SK-N-MC (cell line): ENCODE data around the gene USP20.
"Not testable (repeated sequence)": the region's sequence is repeated elsewhere in the genome, so short reads cannot be mapped to it uniquely, and the experiment has no call there.

ENCODE experiments used
- DNase-seq: peaks from one replicate; pipeline ENCODE4 v3.0.0-alpha.2; 2011; ENCODE audit warnings: low read depth, low spot score
- H3K27ac ChIP-seq: fragments of 200-600 bp; sonication (generic); 2 replicates; pipeline ENCODE4 v1.5.1; 2016; ENCODE audit warnings: mixed run types
- H3K36me3 ChIP-seq: fragments of 200-600 bp; sonication (generic); 2 replicates; pipeline ENCODE4 v1.6.1; 2017; ENCODE audit warnings: antibody characterized with exemption, low read length, mixed read lengths; ENCODE audit not compliant: insufficient read depth
- H3K4me3 ChIP-seq: fragments of 200-600 bp; sonication (generic); 2 replicates; pipeline ENCODE4 v1.5.1; 2016
- H3K9ac ChIP-seq: fragments of 200-600 bp; sonication (generic); 2 replicates; pipeline ENCODE4 v1.8.0; 2017; ENCODE audit warnings: mixed run types, mixed read lengths; ENCODE audit not compliant: insufficient read length
- H3K9me3 ChIP-seq: fragments of 200-600 bp; sonication (generic); 2 replicates; pipeline ENCODE4 v1.6.1; 2017; ENCODE audit warnings: low read depth, mild to moderate bottlenecking, antibody characterized with exemption, low read length, moderate library complexity, mixed read lengths
- EZH2 ChIP-seq: fragments of 200-600 bp; sonication (generic); IDR thresholded peaks from one replicate; pipeline ENCODE4 v1.6.1; 2017; ENCODE audit warnings: antibody characterized with exemption
- FOXP2 ChIP-seq: optimal IDR thresholded peaks from 2 replicates; pipeline ENCODE3; 2011; ENCODE audit warnings: mild to moderate bottlenecking, moderate library complexity; ENCODE audit not compliant: insufficient read depth; ENCODE audit errors: extremely low read length, control extremely low read depth
- POLR2AphosphoS5 ChIP-seq: IDR thresholded peaks from 2 replicates; pipeline ENCODE4 v1.6.1; 2012; ENCODE audit warnings: mild to moderate bottlenecking, low read depth, low read length, borderline replicate concordance

USP20 gene

DNA sequence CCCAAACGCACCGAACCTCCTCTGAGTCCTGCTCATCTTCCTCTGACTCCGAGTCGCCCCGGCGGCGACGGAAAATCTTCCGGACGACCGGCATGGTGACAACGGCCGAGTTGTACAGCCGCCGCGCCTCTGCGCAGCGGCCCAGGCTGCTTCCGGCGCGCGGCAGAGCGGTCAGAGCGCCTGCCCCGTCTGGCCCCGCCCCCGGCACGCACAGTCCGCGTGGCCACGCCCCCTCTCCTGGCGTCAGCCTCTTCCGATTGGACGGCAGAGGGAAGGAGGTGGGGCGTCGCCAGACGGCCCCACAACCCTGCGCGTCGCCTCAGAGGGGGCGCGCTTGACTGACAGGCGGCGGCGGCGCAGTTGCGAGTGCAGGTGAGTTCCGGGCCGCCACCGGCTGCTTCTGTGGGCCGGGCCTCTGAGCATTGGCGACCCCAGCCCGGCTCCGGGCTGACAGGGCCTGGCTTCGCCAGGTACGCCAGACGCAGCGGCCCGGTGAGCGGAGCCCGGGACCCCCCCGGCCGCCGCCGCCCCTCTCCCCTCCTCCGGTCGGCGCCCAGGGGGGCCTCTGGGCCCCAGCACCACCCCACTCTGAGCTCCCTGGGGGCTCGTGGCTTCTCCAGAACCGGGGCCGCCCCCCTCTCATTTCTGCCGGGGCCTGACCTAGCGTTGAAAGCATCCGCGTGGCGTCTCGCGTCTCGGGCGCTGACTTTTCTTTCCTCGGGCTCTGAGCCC lies at the start of gene USP20, which contains the start of gene C9orf78:
USP20 (plus strand) TSS at position 331 of the 732 bp plus-strand sequence. CDS start 17,098 bp downstream, outside the sequence.
C9orf78 (minus strand) TSS at position 148 of the 732 bp plus-strand sequence; CDS start at position 94, 54 bp downstream.
- peak; percentile 18 for DNase-seq
- TF ChIP-seq EZH2: no peak
- peak; percentile 83 for TF ChIP-seq POLR2AphosphoS5
- peak within 1 kb of the TSS; percentile 77 for H3K9ac ChIP-seq
- no peak within 1 kb of the TSS for H3K27ac ChIP-seq
- peaks cover 28% of the 10 kb centered on the region for H3K36me3 ChIP-seq
- no peaks in the 10 kb centered on the region for H3K9me3 ChIP-seq
- H3K4me3 ChIP-seq: peak within 1 kb of the TSS; percentile 80

GRCh38 chr9:129785866-129786265 lies 49.4 kb upstream of the USP20 start:
- Histone ChIP-seq H3K9me3 (no peaks in the 10 kb centered on the region), H3K9ac (no peak overlapping the region), H3K27ac (no peak overlapping the region), H3K4me3 (no peak overlapping the region), H3K36me3 (no peaks in the 10 kb centered on the region)
- DNase-seq: no peak
- TF ChIP-seq EZH2 (no peak), POLR2AphosphoS5 (no peak), FOXP2 (no peak)

- H3K36me3 ChIP-seq: no peaks in the 10 kb centered on the region
- TF ChIP-seq POLR2AphosphoS5 (no peak), FOXP2 (no peak), EZH2 (no peak)
- DNase-seq: no peak
- no peaks in the 10 kb centered on the region for H3K9me3 ChIP-seq
- H3K9ac ChIP-seq: no peak overlapping the region
- H3K4me3 ChIP-seq: no peak overlapping the region
- H3K27ac ChIP-seq: no peak overlapping the region
Measured at GRCh38 chr9:129786481-129786880, 48.8 kb upstream of the USP20 start.

DNA sequence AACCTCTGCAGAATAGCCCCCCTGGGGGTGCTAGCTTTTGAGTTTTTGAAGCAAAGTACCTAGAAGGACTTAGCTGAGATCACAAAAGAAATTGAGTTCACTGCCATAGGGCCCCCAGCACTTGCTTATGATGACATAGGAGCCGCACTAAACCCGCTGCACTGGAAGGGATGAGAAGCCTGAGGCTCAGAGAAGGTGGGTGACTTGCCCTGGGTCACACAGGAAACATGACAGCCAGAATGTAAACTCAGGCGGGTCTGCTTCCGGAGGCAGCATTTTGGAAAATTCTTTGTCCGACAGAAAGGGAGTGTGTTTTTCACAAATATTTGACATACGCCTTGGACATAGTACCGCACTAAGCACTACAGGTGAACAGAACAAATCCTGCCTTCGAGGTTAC lies 40.7 kb upstream of the USP20 start:
- no peak for DNase-seq
- Histone ChIP-seq H3K4me3 (no peak overlapping the region), H3K9me3 (no peaks in the 10 kb centered on the region), H3K9ac (no peak overlapping the region), H3K36me3 (no peaks in the 10 kb centered on the region), H3K27ac (no peak overlapping the region)
- TF ChIP-seq EZH2 (no peak), POLR2AphosphoS5 (no peak), FOXP2 (no peak)

- H3K9me3 ChIP-seq, H3K4me3 ChIP-seq, H3K27ac ChIP-seq, H3K36me3 ChIP-seq, DNase-seq, H3K9ac ChIP-seq: not testable (repeated sequence)
Measured at GRCh38 chr9:129796029-129796428, 39.2 kb upstream of the USP20 start.

GRCh38 chr9:129798973-129799372 lies 36.3 kb upstream of the USP20 start:
- Histone ChIP-seq H3K9ac (no peak overlapping the region), H3K36me3 (0 out of 2 replicates have a peak, but pooled peaks cover under 1% of the 10 kb centered on the region), H3K27ac (no peak overlapping the region), H3K9me3 (no peaks in the 10 kb centered on the region), H3K4me3 (no peak overlapping the region)
- no peak for DNase-seq
- TF ChIP-seq POLR2AphosphoS5: no peak
- no peak for TF ChIP-seq EZH2
- TF ChIP-seq FOXP2: no peak

GRCh38 chr9:129801504-129801903 lies 33.8 kb upstream of the USP20 start:
- H3K36me3 ChIP-seq: peaks cover 19% of the 10 kb centered on the region
- H3K9me3 ChIP-seq: no peaks in the 10 kb centered on the region
- no peak overlapping the region for H3K4me3 ChIP-seq
- no peak for DNase-seq
- TF ChIP-seq EZH2 (no peak), POLR2AphosphoS5 (no peak), FOXP2 (no peak)
- H3K27ac ChIP-seq: no peak overlapping the region
- no peak overlapping the region for H3K9ac ChIP-seq

- H3K27ac ChIP-seq: peak within 1 kb of the TSS; percentile 57; the same call in 1 of the 2 replicates
Measured at GRCh38 chr9:129802833-129803675, 32.2 kb upstream of the USP20 start, which contains the start of gene TOR1B. Gene TOR1B (plus strand): TSS chr9:129803184. CDS start chr9:129803213, 29 bp downstream.

GRCh38 chr9:129803676-129804060 lies 31.6 kb upstream of the USP20 start:
- H3K36me3 ChIP-seq: peaks cover 32% of the 10 kb centered on the region
- peak overlapping the region; percentile 83 for H3K9ac ChIP-seq
- DNase-seq: no peak
- TF ChIP-seq POLR2AphosphoS5: no peak
- H3K4me3 ChIP-seq: peak overlapping the region; percentile 97
- no peaks in the 10 kb centered on the region for H3K9me3 ChIP-seq
- H3K27ac ChIP-seq: no peak overlapping the region

More at GRCh38 chr9:129802833-129803675, 32.2 kb upstream of the USP20 start, which contains the start of gene TOR1B:
- H3K36me3 ChIP-seq: peaks cover 32% of the 10 kb centered on the region
- TF ChIP-seq EZH2: no peak
- TF ChIP-seq POLR2AphosphoS5: peak; percentile 89
- peak; percentile 51 for TF ChIP-seq FOXP2
- peak; percentile 35 for DNase-seq
- H3K9ac ChIP-seq: peak within 1 kb of the TSS; percentile 83
- peak within 1 kb of the TSS; percentile 97 for H3K4me3 ChIP-seq
- H3K9me3 ChIP-seq: no peaks in the 10 kb centered on the region
